ENCODE results near the gene TTYH3.
"Not testable (repeated sequence)": the region's sequence is repeated elsewhere in the genome, so short reads cannot be mapped to it uniquely, and the experiment has no call there.

Gene TTYH3

GRCh38 chr7:2631946-2632732 lies at the start of gene TTYH3:
Gene TTYH3 (plus strand): TSS chr7:2631986. CDS start chr7:2632156, 170 bp downstream.
- DNase-seq = no peak

- no peak for DNase-seq
Observed at GRCh38 chr7:2582006-2582735, 49.6 kb upstream of the TTYH3 start.

GRCh38 chr7:2583798-2584580 lies 47.8 kb upstream of the TTYH3 start:
- DNase-seq = no peak

GRCh38 chr7:2585446-2585845 lies 46.3 kb upstream of the TTYH3 start:
- no peak for DNase-seq

GRCh38 chr7:2586326-2587020 lies 45.3 kb upstream of the TTYH3 start:
- no peak for DNase-seq

- no peak for DNase-seq
Observed at GRCh38 chr7:2587134-2587533, 44.7 kb upstream of the TTYH3 start.

GRCh38 chr7:2587778-2588177 lies 44.0 kb upstream of the TTYH3 start:
- no peak for DNase-seq

GRCh38 chr7:2589341-2589740 lies 42.4 kb upstream of the TTYH3 start:
- no peak for DNase-seq

- not testable (repeated sequence) for DNase-seq
Observed at GRCh38 chr7:2589941-2590340, 41.8 kb upstream of the TTYH3 start.

- no peak for DNase-seq
Observed at GRCh38 chr7:2592375-2592865, 39.4 kb upstream of the TTYH3 start.

- no peak for DNase-seq
Observed at GRCh38 chr7:2593036-2593727, 38.6 kb upstream of the TTYH3 start.

GRCh38 chr7:2594599-2594998 lies 37.2 kb upstream of the TTYH3 start:
- DNase-seq = no peak

- no peak for DNase-seq
Observed at GRCh38 chr7:2595258-2595860, 36.4 kb upstream of the TTYH3 start.

GRCh38 chr7:2596464-2597272 lies 35.1 kb upstream of the TTYH3 start:
- DNase-seq = no peak

GRCh38 chr7:2597273-2597640 lies 34.5 kb upstream of the TTYH3 start:
- no peak for DNase-seq

GRCh38 chr7:2598154-2598823 lies 33.5 kb upstream of the TTYH3 start:
- DNase-seq = no peak

GRCh38 chr7:2601065-2601464 lies 30.7 kb upstream of the TTYH3 start:
- DNase-seq = no peak

- DNase-seq = no peak
Observed at GRCh38 chr7:2601907-2602306, 29.9 kb upstream of the TTYH3 start.

- DNase-seq = no peak
Observed at GRCh38 chr7:2602406-2603043, 29.3 kb upstream of the TTYH3 start.

Measured in NCI-H510A (cell line).